HG03097 (cell line): ENCODE results near the gene ITGB4.

Experiments used
- ATAC-seq: cut with Tn5 transposase; IDR thresholded peaks from one replicate; pipeline ENCODE4 v1.9.1; 2021; ENCODE audit not compliant: unreplicated experiment, low FRiP score

The ITGB4 gene

GRCh38 chr17:75784473-75785015 lies 63.3 kb downstream of the ITGB4 start, which contains the start of gene UNK:
TSS of gene UNK (plus strand) at chr17:75784806. CDS start at chr17:75784881, 75 bp downstream.
- ATAC-seq, result peak; percentile 64

GRCh38 chr17:75785016-75785890 lies 64.0 kb downstream of the ITGB4 start:
- ATAC-seq, result peak; percentile 42

- ATAC-seq, result no peak
Observed at GRCh38 chr17:75791254-75791653, 70.0 kb downstream of the ITGB4 start.

DNA sequence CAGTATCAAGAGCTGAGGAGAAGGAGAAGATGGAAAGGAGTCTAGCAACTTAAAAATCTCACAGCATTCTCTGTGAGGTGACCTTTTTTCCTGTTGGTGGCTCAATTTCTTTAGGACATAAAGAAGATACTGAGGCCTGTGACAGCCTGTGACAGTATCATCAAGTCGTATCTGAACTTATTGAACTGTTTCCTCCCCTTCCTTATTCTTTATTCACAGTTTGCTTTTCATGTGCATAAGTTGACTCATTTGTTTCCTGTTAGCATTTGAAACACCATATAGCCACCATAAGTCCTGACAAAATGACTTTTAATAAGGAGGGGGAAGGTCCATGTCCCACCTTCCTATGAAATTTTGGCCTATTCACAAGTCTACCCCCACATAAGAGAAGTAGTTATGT lies 72.2 kb downstream of the ITGB4 start:
- no peak for ATAC-seq

GRCh38 chr17:75795820-75796607 lies 74.8 kb downstream of the ITGB4 start:
- no peak for ATAC-seq

GRCh38 chr17:75799402-75799801 lies 78.1 kb downstream of the ITGB4 start:
- no peak for ATAC-seq

GRCh38 chr17:75803883-75804282 lies 82.6 kb downstream of the ITGB4 start:
- no peak for ATAC-seq

- no peak for ATAC-seq
Observed at GRCh38 chr17:75806822-75807500, 85.7 kb downstream of the ITGB4 start.
